GM12872 (cell line): ENCODE data around the gene PTCD2.

Experiments
- CTCF ChIP-seq: IDR thresholded peaks from 3 replicates; pipeline ENCODE4 v1.5.1; 2011; ENCODE audit warnings: low read depth, mild to moderate bottlenecking, low read length, moderate library complexity; ENCODE audit not compliant: insufficient read depth

PTCD2 gene

GRCh38 chr5:72328172-72328571, 8.0 kb downstream of the PTCD2 start:
- TF ChIP-seq CTCF = no peak

GRCh38 chr5:72330712-72331111, 10.5 kb downstream of the PTCD2 start:
- TF ChIP-seq CTCF = no peak

- no peak for TF ChIP-seq CTCF
Measured at GRCh38 chr5:72337159-72337558, 17.0 kb downstream of the PTCD2 start.

GRCh38 chr5:72338689-72339209, 18.6 kb downstream of the PTCD2 start:
- TF ChIP-seq CTCF = no peak

- no peak for TF ChIP-seq CTCF
Measured at GRCh38 chr5:72346398-72346797, 26.2 kb downstream of the PTCD2 start.

GRCh38 chr5:72347801-72348308, 27.7 kb downstream of the PTCD2 start:
- TF ChIP-seq CTCF = no peak

- TF ChIP-seq CTCF = no peak
Measured at GRCh38 chr5:72351376-72351775, 31.2 kb downstream of the PTCD2 start.
